GM23248 (cell line): ENCODE results near the gene DENND5A. TPM values are rescaled to one million over a fixed set of nuclear protein-coding genes. Genes with fewer than 3 reads are reported as not detected.

Experiments
- DNase-seq: peaks from one replicate; pipeline ENCODE4 v3.0.0-alpha.2; 2015
- H2AFZ ChIP-seq: fragments of 200-600 bp; sonication (generic); 2 replicates; pipeline ENCODE4 v1.6.1; 2016; ENCODE audit warnings: antibody characterized with exemption
- H3F3A ChIP-seq: fragments of 200-600 bp; sonication (generic); 2 replicates; pipeline ENCODE4 v1.6.1; 2016; ENCODE audit warnings: mild to moderate bottlenecking, antibody characterized with exemption, mixed run types; ENCODE audit not compliant: insufficient read depth
- H3K27ac ChIP-seq: fragments of 200-600 bp; sonication (generic); 2 replicates; pipeline ENCODE4 v1.5.1; 2016; ENCODE audit warnings: mild to moderate bottlenecking
- H3K27me3 ChIP-seq: fragments of 200-600 bp; sonication (generic); replicated peaks from 2 replicates; pipeline ENCODE4 v1.6.1; 2016; ENCODE audit warnings: mild to moderate bottlenecking; ENCODE audit not compliant: insufficient read depth
- H3K36me3 ChIP-seq: fragments of 200-600 bp; sonication (generic); 2 replicates; pipeline ENCODE4 v1.6.1; 2016; ENCODE audit warnings: low read depth, mild to moderate bottlenecking
- H3K4me1 ChIP-seq: fragments of 200-600 bp; sonication (generic); 2 replicates; pipeline ENCODE4 v1.6.1; 2016; ENCODE audit warnings: mild to moderate bottlenecking; ENCODE audit not compliant: insufficient read depth
- H3K4me2 ChIP-seq: fragments of 200-600 bp; sonication (generic); one replicate; pipeline ENCODE4 v1.6.1; 2016; ENCODE audit warnings: mild to moderate bottlenecking; ENCODE audit not compliant: unreplicated experiment
- H3K4me3 ChIP-seq: fragments of 200-600 bp; sonication (generic); 2 replicates; pipeline ENCODE4 v1.5.1; 2016; ENCODE audit warnings: mild to moderate bottlenecking
- H3K79me2 ChIP-seq: fragments of 200-600 bp; sonication (generic); 2 replicates; pipeline ENCODE4 v1.6.1; 2016; ENCODE audit warnings: mild to moderate bottlenecking; ENCODE audit not compliant: insufficient read depth
- H3K9ac ChIP-seq: fragments of 200-600 bp; sonication (generic); 2 replicates; pipeline ENCODE4 v1.6.1; 2016; ENCODE audit warnings: mild to moderate bottlenecking
- H3K9me2 ChIP-seq: fragments of 200-600 bp; sonication (generic); 2 replicates; pipeline ENCODE4 v1.6.1; 2016; ENCODE audit warnings: mixed run types, mild to moderate bottlenecking, moderate library complexity; ENCODE audit not compliant: insufficient read depth
- H3K9me3 ChIP-seq: fragments of 200-600 bp; sonication (generic); one replicate; pipeline ENCODE4 v1.6.1; 2017; ENCODE audit warnings: low read depth
- H4K20me1 ChIP-seq: fragments of 200-600 bp; sonication (generic); 2 replicates; pipeline ENCODE4 v1.6.0; 2016; ENCODE audit not compliant: insufficient read depth
- EZH2 ChIP-seq: fragments of 200-600 bp; sonication (generic); IDR thresholded peaks from 2 replicates; pipeline ENCODE4 v1.6.1; 2018; ENCODE audit warnings: antibody characterized with exemption, mild to moderate bottlenecking; ENCODE audit not compliant: insufficient read depth, poor library complexity, severe bottlenecking
- EZH2phosphoT487 ChIP-seq: fragments of 200-600 bp; sonication (generic); IDR thresholded peaks from 2 replicates; pipeline ENCODE4 v1.6.1; 2018; ENCODE audit warnings: antibody characterized with exemption, moderate library complexity, mild to moderate bottlenecking, low read depth; ENCODE audit not compliant: insufficient read depth
- WGBS, 2 experiments: methylation state at CpG; one replicate each; pipeline ENCODE4 v1.1.6; 2015 to 2017; ENCODE audit warnings: low lambda C conversion rate in 2 of 2, low coverage in 1 of 2; ENCODE audit errors: missing lambda C conversion rate in 2 of 2; 5-methylcytosine and 5-hydroxymethylcytosine counted together
- in situ Hi-C: fragments of 300-500 bp; cut with MboI; formaldehyde crosslinking; loops from 2 replicates; pipeline ENCODE4 v1.15.0; 2020
- polyA plus RNA-seq: library from polyadenylated mRNA; unstranded; fragments of >200 nt; fragmentation: Nextera tagmentation; extraction: Ambion mirVana; gene quantifications from 2 replicates; pipeline ENCODE4 v1.2.1, GENCODE V29; 2016
- total RNA-seq: library from RNA; depleted of rRNA; stranded (reverse); fragments of >200 nt; shearing (Covaris generic); gene quantifications from 2 replicates; pipeline ENCODE4 v1.2.3, GENCODE V29; 2014

DENND5A gene
- total and polyA plus RNA-seq, 2 experiments from 2014 or later: 28.4 to 127 TPM

DNA sequence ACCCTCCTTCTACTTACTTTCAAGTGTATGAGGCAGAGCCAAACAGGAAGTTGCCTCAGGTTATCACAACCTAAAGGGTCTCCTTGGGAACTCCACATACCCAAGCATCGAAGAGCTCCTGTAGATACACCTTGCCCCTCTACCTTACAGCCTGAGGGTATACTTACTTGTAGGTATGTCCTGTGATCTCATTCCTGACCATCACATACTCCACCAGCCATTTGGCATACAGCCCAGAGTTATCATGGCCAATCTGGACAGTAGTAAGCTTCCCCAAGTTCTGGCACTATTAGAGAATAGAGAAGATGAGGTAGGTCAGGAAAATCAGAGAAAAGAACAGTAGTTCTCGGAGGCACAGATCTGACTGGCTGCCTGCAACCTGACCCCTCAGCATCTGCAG lies 120.3 kb downstream of the DENND5A start:
- H3F3A ChIP-seq: peaks cover 16% of the 10 kb centered on the region
- peaks cover 80% of the 10 kb centered on the region for H3K36me3 ChIP-seq
- H3K4me2 ChIP-seq: no peak overlapping the region
- H3K27me3 ChIP-seq: no peaks in the 10 kb centered on the region
- no peak overlapping the region for H3K4me3 ChIP-seq
- no peaks in the 10 kb centered on the region for H3K9me2 ChIP-seq
- no peaks in the 10 kb centered on the region for H3K9me3 ChIP-seq
- H3K27ac ChIP-seq: no peak overlapping the region
- no peak for TF ChIP-seq EZH2phosphoT487
- no peak for TF ChIP-seq EZH2
- H3K9ac ChIP-seq: no peak overlapping the region
- in situ Hi-C loops: no loop called here
- H2AFZ ChIP-seq: no peak overlapping the region
- H3K4me1 ChIP-seq: peaks cover under 1% of the 10 kb centered on the region; the same call in 1 of the 2 replicates
- 93 to 100% methylated on average over 2 of the region's 2 CpGs for WGBS, 2 experiments
- H3K79me2 ChIP-seq: peaks cover 20% of the 10 kb centered on the region; the same call in 1 of the 2 replicates
- H4K20me1 ChIP-seq: no peaks in the 10 kb centered on the region
- no peak for DNase-seq

DNA sequence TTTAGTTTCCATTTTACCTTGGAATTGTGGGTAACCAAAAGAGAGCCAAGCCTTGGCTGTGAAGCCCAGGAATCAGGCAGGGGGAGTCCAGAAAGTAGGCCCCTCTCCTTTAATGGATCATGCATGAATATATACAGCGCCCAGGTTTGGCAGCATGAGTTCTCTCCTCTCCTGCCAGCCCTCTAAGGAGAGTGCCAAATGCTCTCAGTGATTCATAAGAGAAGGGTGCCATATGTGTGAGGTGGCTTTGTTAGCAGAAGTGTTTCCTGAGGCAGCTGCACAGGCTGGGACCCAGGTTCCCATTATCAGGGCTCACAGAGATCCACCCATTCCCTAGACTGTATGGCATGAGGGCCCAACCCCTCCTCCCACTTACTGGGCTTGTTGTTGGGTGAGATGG lies 121.4 kb downstream of the DENND5A start:
- peaks cover 20% of the 10 kb centered on the region; the same call in 1 of the 2 replicates for H3K79me2 ChIP-seq
- no peak overlapping the region for H3K4me3 ChIP-seq
- TF ChIP-seq EZH2phosphoT487: no peak
- H4K20me1 ChIP-seq: no peaks in the 10 kb centered on the region
- 58 to 90% methylated on average over 1 of the region's 1 CpG for WGBS, 2 experiments
- peaks cover 79% of the 10 kb centered on the region for H3K36me3 ChIP-seq
- no peaks in the 10 kb centered on the region for H3K27me3 ChIP-seq
- no peak overlapping the region for H2AFZ ChIP-seq
- H3F3A ChIP-seq: peaks cover 21% of the 10 kb centered on the region
- no peak overlapping the region for H3K9ac ChIP-seq
- H3K27ac ChIP-seq: no peak overlapping the region
- in situ Hi-C loops: no loop called here
- peaks cover 8% of the 10 kb centered on the region for H3K4me1 ChIP-seq
- no peaks in the 10 kb centered on the region for H3K9me2 ChIP-seq
- H3K9me3 ChIP-seq: no peaks in the 10 kb centered on the region
- no peak overlapping the region for H3K4me2 ChIP-seq
- peak; percentile 60 for DNase-seq

DNA sequence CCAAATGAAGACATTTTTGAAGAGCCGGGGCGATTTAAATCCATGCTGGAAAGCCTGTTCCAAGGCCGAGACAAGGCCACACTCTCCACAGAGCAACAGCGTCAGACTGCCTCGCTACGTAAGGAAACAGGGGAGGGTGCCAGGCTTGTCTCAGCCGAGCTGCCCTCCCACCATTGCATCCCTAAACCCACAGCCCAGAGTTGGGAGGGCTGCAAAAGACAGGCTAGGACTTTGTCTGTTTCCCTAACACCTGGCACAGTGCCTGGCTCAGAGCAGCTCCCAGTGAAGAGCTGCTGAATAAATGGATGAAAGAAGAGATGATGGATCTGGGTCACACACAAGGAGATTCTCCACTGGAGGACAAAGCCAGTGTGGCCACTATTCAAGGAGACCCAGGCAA lies 122.4 kb downstream of the DENND5A start:
- H3K36me3 ChIP-seq: peaks cover 73% of the 10 kb centered on the region
- in situ Hi-C loops: no loop called here
- no peaks in the 10 kb centered on the region for H3K9me3 ChIP-seq
- no peak overlapping the region for H3K9ac ChIP-seq
- no peaks in the 10 kb centered on the region for H3K9me2 ChIP-seq
- WGBS, 2 experiments: 96 to 97% methylated on average over 7 of the region's 7 CpGs
- H3K4me1 ChIP-seq: peaks cover 12% of the 10 kb centered on the region
- H3K27ac ChIP-seq: no peak overlapping the region
- H2AFZ ChIP-seq: no peak overlapping the region
- H3K79me2 ChIP-seq: peaks cover 21% of the 10 kb centered on the region; the same call in 1 of the 2 replicates
- DNase-seq: no peak
- H3K4me3 ChIP-seq: no peak overlapping the region
- peaks cover 21% of the 10 kb centered on the region for H3F3A ChIP-seq
- no peaks in the 10 kb centered on the region for H4K20me1 ChIP-seq
- no peaks in the 10 kb centered on the region for H3K27me3 ChIP-seq
- no peak overlapping the region for H3K4me2 ChIP-seq
- TF ChIP-seq EZH2phosphoT487: no peak
- no peak for TF ChIP-seq EZH2

DNA sequence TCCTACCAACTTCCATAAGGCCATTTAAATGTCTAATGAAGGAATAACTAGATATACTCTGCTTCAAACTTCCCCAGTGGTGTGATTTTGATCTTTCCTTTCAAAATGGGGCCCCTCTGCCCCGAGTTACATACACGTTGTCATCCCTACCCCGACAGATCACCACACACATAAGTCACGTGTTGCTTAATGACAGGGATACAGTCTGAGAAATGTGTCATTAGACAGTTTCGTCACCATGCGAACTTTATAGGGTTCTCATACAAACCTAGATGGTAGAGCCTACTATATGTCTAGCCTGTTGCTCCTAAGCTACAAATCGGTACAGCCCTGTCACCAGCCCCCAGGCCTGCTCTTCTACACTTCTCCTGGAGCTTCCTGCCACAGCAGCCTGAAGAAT lies 124.0 kb downstream of the DENND5A start:
- no peak for DNase-seq
- Histone ChIP-seq H3K4me1 (peaks cover 12% of the 10 kb centered on the region), H2AFZ (no peak overlapping the region), H3K9me2 (no peaks in the 10 kb centered on the region), H3K4me2 (no peak overlapping the region), H3K36me3 (peaks cover 67% of the 10 kb centered on the region), H3K27me3 (no peaks in the 10 kb centered on the region), H3K4me3 (no peak overlapping the region), H3K9me3 (no peaks in the 10 kb centered on the region), H3K27ac (no peak overlapping the region), H3K79me2 (0 out of 2 replicates have a peak, but pooled peaks cover 9% of the 10 kb centered on the region), H3K9ac (no peak overlapping the region), H3F3A (peaks cover 29% of the 10 kb centered on the region), H4K20me1 (no peaks in the 10 kb centered on the region)
- TF ChIP-seq EZH2: no peak
- TF ChIP-seq EZH2phosphoT487: no peak
- in situ Hi-C loops: no loop called here
- WGBS, 2 experiments: 91 to 93% methylated on average over 7 of the region's 7 CpGs
